ENCODE measurements around the gene ZDHHC22.

ZDHHC22 gene

DNA sequence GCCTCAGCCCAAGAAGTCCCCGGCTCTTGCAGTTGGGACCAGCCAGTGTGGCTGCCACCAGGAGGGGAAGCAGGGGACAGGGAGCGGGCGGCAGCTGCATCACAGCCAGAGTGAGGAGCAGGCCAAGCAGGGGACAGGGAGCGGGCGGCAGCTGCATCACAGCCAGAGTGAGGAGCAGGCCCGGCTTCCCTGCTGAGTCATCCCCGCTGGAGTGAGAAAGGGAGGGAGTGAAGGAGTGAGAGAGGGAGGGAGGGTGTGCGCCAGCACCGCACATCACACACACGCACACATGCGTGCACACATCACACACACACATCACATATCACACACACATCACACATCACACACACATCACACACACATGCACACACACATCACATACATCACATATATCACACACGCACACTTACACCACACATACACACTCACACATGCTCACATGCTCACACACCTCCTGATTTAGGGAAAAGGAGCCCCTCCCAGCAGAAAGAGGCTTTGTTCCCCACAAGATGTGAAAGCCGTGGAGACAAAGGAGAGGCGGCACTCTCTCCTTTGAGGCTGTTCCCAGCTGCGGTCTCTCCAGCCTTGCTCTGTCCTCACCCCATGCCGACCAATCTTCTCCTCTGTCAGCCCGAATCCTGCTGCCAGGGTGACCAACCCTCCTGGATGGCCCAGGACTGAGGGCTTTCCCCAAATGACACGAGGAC lies 16.7 kb upstream of the ZDHHC22 start:
- no peak for DNase-seq (ENCODE audit: low read depth in 2 of 3, low spot score in 2 of 3)

DNA sequence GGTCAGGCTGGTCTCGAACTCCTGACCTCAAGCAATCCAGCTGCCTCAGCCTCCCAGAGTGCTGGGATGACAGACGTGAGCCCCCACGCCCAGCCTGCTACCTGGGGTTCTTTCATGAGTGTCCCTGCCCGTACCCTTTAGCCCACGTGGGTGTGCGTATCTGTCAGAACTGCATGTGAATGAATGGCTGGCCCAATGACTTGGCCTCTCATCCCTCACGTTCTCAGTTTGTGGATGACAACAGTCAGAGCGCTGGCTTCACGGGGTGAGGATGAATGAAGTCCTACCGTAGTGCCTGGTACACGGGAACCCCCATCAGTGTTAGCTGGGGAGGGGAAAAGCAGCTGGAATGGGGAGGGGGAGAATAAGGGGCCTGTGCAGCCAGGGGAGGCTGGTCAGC lies 16.1 kb upstream of the ZDHHC22 start:
- DNase-seq (ENCODE audit: low read depth in 2 of 3, low spot score in 2 of 3) = no peak

DNA sequence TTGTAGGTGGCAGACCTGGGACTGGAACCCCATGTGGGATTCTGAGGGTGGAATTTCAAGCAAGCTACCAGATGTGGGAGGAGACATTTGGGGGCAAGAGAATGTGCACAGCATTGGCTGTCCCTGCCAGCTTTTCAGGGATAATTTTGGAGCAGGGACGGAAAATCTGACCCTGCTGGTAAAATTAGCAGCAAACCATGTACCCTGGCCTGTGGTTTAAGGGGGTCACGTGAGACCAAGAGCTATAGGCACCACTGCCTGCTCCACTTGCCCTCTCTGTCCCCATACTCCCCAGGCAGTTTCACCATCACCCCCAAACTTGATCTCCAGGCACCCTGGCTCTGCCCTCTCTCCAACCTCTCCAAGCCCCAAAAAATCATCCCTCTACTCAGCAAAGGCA lies 13.5 kb upstream of the ZDHHC22 start:
- no peak for DNase-seq (ENCODE audit: low read depth in 2 of 3, low spot score in 2 of 3)

DNA sequence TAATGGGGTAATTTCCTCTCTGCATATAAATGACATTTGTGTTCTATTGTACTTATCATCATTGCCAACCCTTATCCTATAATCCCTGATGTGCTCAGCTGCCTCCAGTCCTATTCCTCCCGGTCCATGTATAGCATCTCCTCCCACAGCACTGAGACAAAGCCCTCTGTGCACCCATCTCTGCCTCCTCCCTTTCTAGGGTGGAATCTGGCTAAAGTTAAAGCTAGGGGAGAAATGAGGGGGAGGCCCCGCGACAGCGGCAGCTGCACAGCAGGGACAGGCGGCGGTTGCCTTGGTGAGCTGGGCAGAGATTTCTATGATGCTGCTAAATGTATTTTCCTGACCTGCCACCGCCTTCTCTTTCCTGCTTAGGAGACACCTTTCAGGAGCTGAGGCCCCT lies 12.8 kb upstream of the ZDHHC22 start:
- DNase-seq (ENCODE audit: low read depth in 2 of 3, low spot score in 2 of 3) = no peak

- DNase-seq (ENCODE audit: low read depth in 2 of 3, low spot score in 2 of 3) = no peak
Measured at GRCh38 chr14:77153802-77154201, 12.2 kb upstream of the ZDHHC22 start.

DNA sequence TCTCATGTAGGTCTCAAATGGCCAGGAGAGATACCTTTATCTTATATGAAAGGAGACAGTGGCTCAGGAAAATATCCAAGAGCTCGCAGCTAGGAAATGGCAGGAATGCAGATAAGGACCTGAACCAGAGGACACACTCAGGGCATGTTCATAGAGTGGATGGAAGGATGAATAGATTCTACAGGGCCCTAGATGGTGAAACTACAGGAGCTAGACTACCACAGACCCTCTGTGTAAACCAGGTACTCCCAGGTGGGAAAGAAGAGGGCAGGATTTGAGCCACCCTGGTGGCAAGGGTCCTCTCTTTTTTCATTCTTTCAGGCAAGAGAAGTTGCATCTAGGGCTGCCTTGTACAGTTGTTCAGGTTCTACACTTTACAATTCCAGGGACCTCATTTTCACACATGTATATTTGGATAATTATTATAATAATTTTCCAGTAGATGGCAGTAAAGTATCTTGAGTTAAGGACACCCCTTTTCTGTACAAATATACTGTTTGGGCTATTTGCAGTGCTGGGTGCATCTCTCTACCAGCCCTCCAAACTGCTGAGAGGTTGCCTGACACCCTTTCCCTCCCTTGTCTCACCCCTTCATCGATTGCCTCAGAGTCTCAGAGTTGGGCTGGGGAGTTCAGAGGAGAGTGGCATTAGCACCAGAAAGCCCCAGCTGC lies 10.5 kb upstream of the ZDHHC22 start:
- DNase-seq (ENCODE audit: low read depth in 2 of 3, low spot score in 2 of 3) = no peak

- DNase-seq (ENCODE audit: low read depth in 2 of 3, low spot score in 2 of 3) = no peak
Measured at GRCh38 chr14:77151245-77151644, 9.7 kb upstream of the ZDHHC22 start.

- DNase-seq (ENCODE audit: low read depth in 2 of 3, low spot score in 2 of 3) = no peak
Measured at GRCh38 chr14:77148510-77149231, 7.1 kb upstream of the ZDHHC22 start.

DNA sequence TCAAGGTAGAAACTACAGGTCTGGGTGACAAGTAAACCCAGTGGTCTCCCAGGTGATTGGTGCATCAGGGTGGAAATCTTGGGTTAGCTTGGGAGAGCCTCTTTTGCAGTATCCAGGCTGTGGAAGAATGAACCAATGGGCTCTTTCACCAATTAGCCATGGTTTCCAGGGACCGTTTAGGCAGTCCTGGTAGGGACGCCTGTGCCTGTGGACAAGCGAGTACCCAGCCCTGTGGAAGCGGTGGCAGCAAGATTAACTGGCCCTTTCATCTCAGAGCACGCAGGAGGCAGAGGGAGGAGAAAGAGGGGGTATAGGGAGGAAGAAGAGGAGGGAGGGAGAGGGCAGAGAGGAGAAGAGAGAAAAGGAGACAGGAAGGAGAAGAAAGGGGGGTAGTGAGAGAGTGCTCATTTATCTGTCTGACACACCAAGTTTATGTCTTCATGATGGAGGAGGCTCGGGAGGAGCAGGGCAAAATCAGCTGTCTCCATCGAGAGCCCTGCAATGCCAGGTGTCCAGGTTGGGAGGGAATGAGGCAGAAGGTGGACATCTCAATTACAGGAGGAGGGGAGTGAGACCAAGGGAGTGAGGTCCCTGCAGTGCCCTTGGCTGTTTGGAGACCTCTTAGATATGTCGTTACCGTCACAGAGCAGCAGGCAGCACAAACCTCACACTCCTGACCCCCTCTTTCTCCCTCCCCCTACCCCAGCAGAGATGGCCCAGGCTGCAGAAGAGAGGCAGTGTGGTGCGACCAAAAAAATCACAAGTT lies 4.6 kb upstream of the ZDHHC22 start:
- no peak for DNase-seq (ENCODE audit: low read depth in 2 of 3, low spot score in 2 of 3)

GRCh38 chr14:77144412-77145115 lies 3.0 kb upstream of the ZDHHC22 start:
- no peak for DNase-seq (ENCODE audit: low read depth in 2 of 3, low spot score in 2 of 3)

- DNase-seq (ENCODE audit: low read depth in 2 of 3, low spot score in 2 of 3) = no peak
Measured at GRCh38 chr14:77143071-77143470, 1.5 kb upstream of the ZDHHC22 start.

GRCh38 chr14:77142005-77142800 lies 612 bp upstream of the ZDHHC22 start:
- DNase-seq (ENCODE audit: low read depth in 2 of 3, low spot score in 2 of 3) = no peak

- DNase-seq (ENCODE audit: low read depth in 2 of 3, low spot score in 2 of 3) = no peak
Measured at GRCh38 chr14:77140359-77141213, 1.0 kb downstream of the ZDHHC22 start.

GRCh38 chr14:77139540-77140358 lies 1.8 kb downstream of the ZDHHC22 start:
- peak in 1 of 3 experiments; percentile 34 for DNase-seq (ENCODE audit: low read depth in 2 of 3, low spot score in 2 of 3)

DNA sequence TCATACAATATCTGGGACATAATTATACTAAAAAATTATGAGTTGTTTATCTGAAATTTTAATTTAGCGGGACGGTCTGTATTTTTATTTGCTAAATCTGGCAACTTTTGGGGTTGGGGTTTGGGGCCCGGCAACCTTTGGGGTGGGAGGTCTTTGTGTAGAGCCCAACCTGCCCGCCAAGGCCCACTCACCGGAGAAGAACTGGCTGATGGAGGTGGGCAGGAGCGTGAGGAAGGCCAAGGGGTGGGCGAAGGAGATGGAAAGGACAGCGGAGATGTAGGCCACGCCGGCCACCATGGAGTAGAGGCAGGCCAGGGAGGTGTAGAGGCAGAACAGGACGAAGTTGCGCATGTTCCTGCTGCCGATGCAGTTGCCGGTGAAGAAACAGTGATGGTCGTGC lies 2.6 kb downstream of the ZDHHC22 start:
- DNase-seq (ENCODE audit: low read depth in 2 of 3, low spot score in 2 of 3) = no peak

- peak in 1 of 3 experiments; percentile 30 for DNase-seq (ENCODE audit: low read depth in 2 of 3, low spot score in 2 of 3)
Measured at GRCh38 chr14:77133720-77134338, 7.8 kb downstream of the ZDHHC22 start.

DNA sequence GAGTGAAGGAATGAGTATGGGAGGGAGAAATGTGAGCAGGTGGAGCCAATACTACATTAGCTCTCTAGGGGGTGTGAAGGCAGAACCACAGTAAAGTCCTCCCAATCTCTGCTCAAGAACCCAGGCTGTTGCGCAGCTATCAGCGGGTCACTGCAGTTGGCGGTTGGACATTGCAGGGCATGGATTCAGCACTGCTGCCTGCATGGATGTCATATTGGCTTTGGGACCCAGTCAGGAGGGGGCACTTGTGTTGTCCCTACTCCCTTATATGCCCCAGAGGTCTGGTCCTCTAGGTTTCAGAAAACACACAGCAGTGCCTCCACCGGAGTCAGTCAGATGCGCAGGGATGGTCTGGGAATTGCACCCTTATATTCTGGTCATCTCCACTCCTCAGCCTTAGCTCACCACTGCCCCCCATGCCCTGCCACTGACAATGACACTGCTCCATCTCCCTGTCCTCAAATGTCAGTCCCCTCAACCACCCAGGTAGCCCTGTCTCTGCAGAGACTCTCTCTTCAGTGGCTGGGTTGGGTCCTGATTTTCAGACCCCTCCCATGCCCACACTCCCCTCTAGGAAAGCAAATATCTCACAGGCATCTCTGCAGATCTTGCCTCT lies 9.6 kb downstream of the ZDHHC22 start:
- no peak for DNase-seq (ENCODE audit: low read depth in 2 of 3, low spot score in 2 of 3)
